Esophagus (tissue), 2 donors: Measurements from ENCODE around the gene PTGES3. TPM values are rescaled to one million over a fixed set of nuclear protein-coding genes. Genes with fewer than 3 reads are reported as not detected.
A peak's percentile ranks its signal among the peaks of the same experiment; 100 is the strongest.

Experiments used
- H3K27ac ChIP-seq, 2 donors: one replicate each; pipeline ENCODE4 v1.5.1; 2013; ENCODE audit warnings: low read depth in 2 of 2, mild to moderate bottlenecking in 2 of 2, inconsistent platforms in 1 of 2, low read length in 1 of 2, moderate library complexity in 1 of 2
- H3K27me3 ChIP-seq, 2 donors: one replicate each; pipeline ENCODE4 v1.6.1; 2013; ENCODE audit warnings: low read length in 2 of 2, control low read depth in 1 of 2, mild to moderate bottlenecking in 1 of 2; ENCODE audit not compliant: insufficient read depth in 2 of 2, control insufficient read depth in 1 of 2
- H3K36me3 ChIP-seq, 2 donors: one replicate each; pipeline ENCODE4 v1.6.1; 2013; ENCODE audit warnings: low read length in 1 of 2; ENCODE audit not compliant: control insufficient read depth in 2 of 2, insufficient read depth in 2 of 2
- H3K4me1 ChIP-seq, 2 donors: one replicate each; pipeline ENCODE4 v1.6.1; 2013; ENCODE audit warnings: low read length in 1 of 2; ENCODE audit not compliant: control insufficient read depth in 2 of 2, insufficient read depth in 2 of 2
- H3K4me3 ChIP-seq, 2 donors: one replicate each; pipeline ENCODE4 v1.5.1; 2013; ENCODE audit warnings: low read length in 2 of 2, mild to moderate bottlenecking in 2 of 2, low read depth in 1 of 2, moderate library complexity in 1 of 2
- H3K9me3 ChIP-seq, 2 donors: one replicate each; pipeline ENCODE4 v1.6.1; 2013; ENCODE audit warnings: mild to moderate bottlenecking in 2 of 2, low read depth in 1 of 2, low read length in 1 of 2, moderate library complexity in 1 of 2; ENCODE audit not compliant: control insufficient read depth in 2 of 2, insufficient read depth in 1 of 2
- WGBS, 2 donors: extraction: QIAGEN DNeasy Blood & Tissue Kit; methylation state at CpG; one replicate each; pipeline ENCODE4 v1.1.7; 2013; 5-methylcytosine and 5-hydroxymethylcytosine counted together
- polyA plus RNA-seq, 2 donors: library from polyadenylated mRNA; stranded (reverse); fragments of 200-250 nt; gene quantifications; one replicate each; pipeline ENCODE4 v1.2.3, GENCODE V29; 2013
- donor health status: healthy with polysubstance abuse.
- donor health status: Bipolar disorder and iron deficiency.

The PTGES3 gene
- polyA plus RNA-seq, 2 donors, result 65.7 to 123 TPM

- Histone ChIP-seq H3K36me3 (peaks cover 8 to 19% of the 10 kb centered on the region in 2 donors), H3K27me3 (no peaks in the 10 kb centered on the region), H3K4me3 (peak overlapping the region; percentile 86 to 99), H3K27ac (peak overlapping the region in 1 of 2 donors; percentile 85), H3K9me3 (no peaks in the 10 kb centered on the region), H3K4me1 (no peaks in the 10 kb centered on the region)
- 32 to 33% methylated on average over 4 of the region's 4 CpGs for WGBS, 2 donors
These were observed 43.4 kb downstream of the PTGES3 start for GRCh38 chr12:56644654-56645053.

- no peaks in the 10 kb centered on the region for H3K27me3 ChIP-seq
- H3K4me1 ChIP-seq, result no peaks in the 10 kb centered on the region
- 78 to 88% methylated on average over 6 of the region's 6 CpGs for WGBS, 2 donors
- no peaks in the 10 kb centered on the region for H3K9me3 ChIP-seq
- H3K4me3 ChIP-seq, result no peak overlapping the region
- H3K36me3 ChIP-seq, result peaks cover 14 to 26% of the 10 kb centered on the region in 2 donors
- H3K27ac ChIP-seq, result no peak overlapping the region
These were observed 46.9 kb downstream of the PTGES3 start for GRCh38 chr12:56641219-56641618.

- Histone ChIP-seq H3K27ac (no peak overlapping the region), H3K4me1 (peaks cover 0 to 11% of the 10 kb centered on the region in 2 donors), H3K4me3 (no peak overlapping the region), H3K27me3 (no peaks in the 10 kb centered on the region), H3K36me3 (peaks cover 9 to 21% of the 10 kb centered on the region in 2 donors), H3K9me3 (no peaks in the 10 kb centered on the region)
- 50 to 55% methylated on average over 2 of the region's 2 CpGs for WGBS, 2 donors
These were observed 50.5 kb downstream of the PTGES3 start for GRCh38 chr12:56637621-56638020.

GRCh38 chr12:56636675-56637540 lies 51.2 kb downstream of the PTGES3 start:
- no peaks in the 10 kb centered on the region for H3K9me3 ChIP-seq
- no peaks in the 10 kb centered on the region for H3K27me3 ChIP-seq
- H3K4me3 ChIP-seq, result peak overlapping the region; percentile 76 to 83
- peaks cover 0 to 12% of the 10 kb centered on the region in 2 donors for H3K4me1 ChIP-seq
- peaks cover 6 to 14% of the 10 kb centered on the region in 2 donors for H3K36me3 ChIP-seq
- peak overlapping the region; percentile 97 to 100 for H3K27ac ChIP-seq
- 1 to 3% methylated on average over 12 of the region's 12 CpGs for WGBS, 2 donors

- Histone ChIP-seq H3K27ac (peak overlapping the region; percentile 97 to 100), H3K4me1 (peaks cover 0 to 12% of the 10 kb centered on the region in 2 donors), H3K4me3 (peak overlapping the region; percentile 76 to 83), H3K36me3 (peaks cover 6 to 10% of the 10 kb centered on the region in 2 donors), H3K9me3 (no peaks in the 10 kb centered on the region), H3K27me3 (no peaks in the 10 kb centered on the region)
- WGBS, 2 donors, result 0 to 1% methylated on average over 20 of the region's 20 CpGs
These were observed 52.0 kb downstream of the PTGES3 start for GRCh38 chr12:56635806-56636674.

GRCh38 chr12:56634837-56635791 lies 53.0 kb downstream of the PTGES3 start:
- WGBS, 2 donors, result 1% methylated on average over 41 to 47 of the region's 47 CpGs
- Histone ChIP-seq H3K27me3 (no peaks in the 10 kb centered on the region), H3K4me3 (peak overlapping the region; percentile 76 to 83), H3K9me3 (no peaks in the 10 kb centered on the region), H3K27ac (peak overlapping the region; percentile 97 to 100), H3K36me3 (peaks cover 6 to 10% of the 10 kb centered on the region in 2 donors), H3K4me1 (peaks cover 2 to 17% of the 10 kb centered on the region in 2 donors)

- peak overlapping the region; percentile 76 to 83 for H3K4me3 ChIP-seq
- WGBS, 2 donors, result 2 to 3% methylated on average over 27 of the region's 27 CpGs
- H3K27me3 ChIP-seq, result no peaks in the 10 kb centered on the region
- H3K27ac ChIP-seq, result peak overlapping the region; percentile 97 to 100
- H3K4me1 ChIP-seq, result peaks cover 2 to 17% of the 10 kb centered on the region in 2 donors
- H3K9me3 ChIP-seq, result no peaks in the 10 kb centered on the region
- peaks cover 6 to 7% of the 10 kb centered on the region in 2 donors for H3K36me3 ChIP-seq
These were observed 53.7 kb downstream of the PTGES3 start for GRCh38 chr12:56634242-56634836.

GRCh38 chr12:56633468-56634241 lies 54.4 kb downstream of the PTGES3 start:
- H3K36me3 ChIP-seq, result peaks cover 2 to 6% of the 10 kb centered on the region in 2 donors
- no peaks in the 10 kb centered on the region for H3K9me3 ChIP-seq
- H3K27ac ChIP-seq, result peak overlapping the region; percentile 97 to 100
- H3K27me3 ChIP-seq, result no peaks in the 10 kb centered on the region
- peaks cover 2 to 17% of the 10 kb centered on the region in 2 donors for H3K4me1 ChIP-seq
- WGBS, 2 donors, result 32 to 33% methylated on average over 12 of the region's 12 CpGs
- peak overlapping the region; percentile 76 to 83 for H3K4me3 ChIP-seq
